ENCODE data around the gene PPP6R3.

Gene PPP6R3

DNA sequence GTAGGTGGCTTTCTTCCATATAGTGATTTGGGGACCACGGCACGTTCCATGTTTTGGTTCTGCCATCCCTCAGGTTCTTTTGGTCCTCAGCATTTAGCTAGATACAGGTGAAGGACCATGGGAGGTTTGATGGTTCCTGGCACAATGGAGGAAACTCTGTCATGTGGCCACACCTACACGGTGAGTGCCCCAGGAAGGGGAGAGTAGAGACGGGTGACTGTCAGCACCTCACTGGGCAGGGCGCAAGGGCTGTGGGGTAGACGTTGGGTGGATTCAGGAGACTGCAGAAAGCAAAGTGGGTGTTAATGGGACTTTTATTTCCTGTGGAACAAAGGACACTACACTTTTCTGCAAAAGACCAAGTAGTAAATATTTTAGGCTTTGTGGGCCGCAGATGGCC, 73.4 kb downstream of the PPP6R3 start (continued):
- TF ChIP-seq, protein P1, sequence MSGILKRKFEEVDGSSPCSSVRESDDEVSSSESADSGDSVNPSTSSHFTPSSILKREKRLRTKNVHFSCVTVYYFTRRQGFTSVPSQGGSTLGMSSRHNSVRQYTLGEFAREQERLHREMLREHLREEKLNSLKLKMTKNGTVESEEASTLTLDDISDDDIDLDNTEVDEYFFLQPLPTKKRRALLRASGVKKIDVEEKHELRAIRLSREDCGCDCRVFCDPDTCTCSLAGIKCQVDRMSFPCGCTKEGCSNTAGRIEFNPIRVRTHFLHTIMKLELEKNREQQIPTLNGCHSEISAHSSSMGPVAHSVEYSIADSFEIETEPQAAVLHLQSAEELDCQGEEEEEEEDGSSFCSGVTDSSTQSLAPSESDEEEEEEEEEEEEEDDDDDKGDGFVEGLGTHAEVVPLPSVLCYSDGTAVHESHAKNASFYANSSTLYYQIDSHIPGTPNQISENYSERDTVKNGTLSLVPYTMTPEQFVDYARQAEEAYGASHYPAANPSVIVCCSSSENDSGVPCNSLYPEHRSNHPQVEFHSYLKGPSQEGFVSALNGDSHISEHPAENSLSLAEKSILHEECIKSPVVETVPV (CRISPR knock-in tag; IDR thresholded peaks at IDR 0.05) = no peak
- TF ChIP-seq ZNF70 (CRISPR knock-in tag; IDR thresholded peaks at IDR 0.05) = no peak
- TF ChIP-seq, protein P2, sequence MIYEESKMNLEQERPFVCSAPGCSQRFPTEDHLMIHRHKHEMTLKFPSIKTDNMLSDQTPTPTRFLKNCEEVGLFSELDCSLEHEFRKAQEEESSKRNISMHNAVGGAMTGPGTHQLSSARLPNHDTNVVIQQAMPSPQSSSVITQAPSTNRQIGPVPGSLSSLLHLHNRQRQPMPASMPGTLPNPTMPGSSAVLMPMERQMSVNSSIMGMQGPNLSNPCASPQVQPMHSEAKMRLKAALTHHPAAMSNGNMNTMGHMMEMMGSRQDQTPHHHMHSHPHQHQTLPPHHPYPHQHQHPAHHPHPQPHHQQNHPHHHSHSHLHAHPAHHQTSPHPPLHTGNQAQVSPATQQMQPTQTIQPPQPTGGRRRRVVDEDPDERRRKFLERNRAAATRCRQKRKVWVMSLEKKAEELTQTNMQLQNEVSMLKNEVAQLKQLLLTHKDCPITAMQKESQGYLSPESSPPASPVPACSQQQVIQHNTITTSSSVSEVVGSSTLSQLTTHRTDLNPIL (CRISPR knock-in tag; IDR thresholded peaks at IDR 0.05; ENCODE audit: low read depth) = no peak
- no peak for TF ChIP-seq ISL1 (CRISPR knock-in tag; IDR thresholded peaks at IDR 0.05)

DNA sequence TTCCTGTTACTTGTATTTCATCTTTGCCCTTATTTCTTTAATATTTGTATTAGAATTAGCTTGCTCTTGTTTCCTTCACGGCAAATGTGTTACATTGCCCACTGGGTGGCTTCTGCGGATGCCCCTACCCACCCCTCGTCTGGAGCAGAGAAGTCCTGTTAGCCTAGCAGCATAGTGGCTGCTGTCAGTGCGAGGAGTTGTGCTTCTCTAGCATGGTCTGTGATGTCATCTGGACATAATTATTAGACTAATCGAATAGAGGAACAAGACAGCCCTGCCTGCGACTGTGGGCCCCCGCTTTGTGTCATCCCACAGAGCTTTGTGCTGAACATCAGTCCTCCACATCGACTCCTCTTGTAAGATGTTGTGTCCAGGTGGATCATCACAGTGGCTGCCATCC, 74.5 kb downstream of the PPP6R3 start:
- TF ChIP-seq, protein P3, sequence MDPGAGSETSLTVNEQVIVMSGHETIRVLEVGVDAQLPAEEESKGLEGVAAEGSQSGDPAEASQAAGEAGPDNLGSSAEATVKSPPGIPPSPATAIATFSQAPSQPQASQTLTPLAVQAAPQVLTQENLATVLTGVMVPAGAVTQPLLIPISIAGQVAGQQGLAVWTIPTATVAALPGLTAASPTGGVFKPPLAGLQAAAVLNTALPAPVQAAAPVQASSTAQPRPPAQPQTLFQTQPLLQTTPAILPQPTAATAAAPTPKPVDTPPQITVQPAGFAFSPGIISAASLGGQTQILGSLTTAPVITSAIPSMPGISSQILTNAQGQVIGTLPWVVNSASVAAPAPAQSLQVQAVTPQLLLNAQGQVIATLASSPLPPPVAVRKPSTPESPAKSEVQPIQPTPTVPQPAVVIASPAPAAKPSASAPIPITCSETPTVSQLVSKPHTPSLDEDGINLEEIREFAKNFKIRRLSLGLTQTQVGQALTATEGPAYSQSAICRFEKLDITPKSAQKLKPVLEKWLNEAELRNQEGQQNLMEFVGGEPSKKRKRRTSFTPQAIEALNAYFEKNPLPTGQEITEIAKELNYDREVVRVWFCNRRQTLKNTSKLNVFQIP (CRISPR knock-in tag; IDR thresholded peaks at IDR 0.05; ENCODE audit: borderline replicate concordance, low read depth) = no peak
- TF ChIP-seq ESRRG (CRISPR knock-in tag; IDR thresholded peaks at IDR 0.05) = no peak
- TF ChIP-seq ZNF565 (CRISPR knock-in tag; conservative IDR thresholded peaks at IDR 0.05; ENCODE audit: low read depth) = no peak
- no peak for TF ChIP-seq CSDC2 (CRISPR knock-in tag; IDR thresholded peaks at IDR 0.05)
- TF ChIP-seq ZNF8 (CRISPR knock-in tag; IDR thresholded peaks at IDR 0.05) = no peak
- TF ChIP-seq ZNF70 (CRISPR knock-in tag; IDR thresholded peaks at IDR 0.05) = no peak
- no peak for TF ChIP-seq ARNTL (CRISPR knock-in tag; IDR thresholded peaks at IDR 0.05; ENCODE audit: borderline replicate concordance, low read depth)
- TF ChIP-seq TCF4 (CRISPR knock-in tag; IDR thresholded peaks at IDR 0.05; ENCODE audit: borderline replicate concordance) = peak; percentile 63; the same call in 1 of the 2 replicates
- TF ChIP-seq ZFP30 (CRISPR knock-in tag; IDR thresholded peaks at IDR 0.05) = no peak

DNA sequence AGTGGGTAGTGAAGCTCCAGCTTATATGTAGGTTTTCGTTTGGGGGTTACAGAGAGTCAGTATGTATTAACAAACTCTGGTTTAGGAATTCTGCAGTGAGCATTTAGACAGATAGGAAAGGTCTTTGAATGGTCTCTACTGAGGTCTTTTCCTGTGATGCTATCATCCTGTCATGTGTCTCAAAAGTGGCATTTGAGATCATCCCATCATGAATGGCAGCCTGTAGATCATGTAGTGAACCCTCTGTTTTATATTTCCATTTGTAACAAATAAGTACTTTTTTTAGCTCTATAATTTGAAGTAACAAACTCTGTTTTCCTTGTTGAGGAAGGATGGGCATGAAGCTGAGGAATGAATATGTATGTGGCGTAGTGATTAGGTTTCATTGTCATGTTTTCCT, 76.2 kb downstream of the PPP6R3 start:
- ATAC-seq = no peak
- TF ChIP-seq TOX (CRISPR knock-in tag; IDR thresholded peaks at IDR 0.05; ENCODE audit: borderline replicate concordance) = no peak
- no peak for TF ChIP-seq OSR1 (CRISPR knock-in tag; IDR thresholded peaks at IDR 0.05)
- no peak for TF ChIP-seq PPARA (CRISPR knock-in tag; IDR thresholded peaks at IDR 0.05; ENCODE audit: borderline replicate concordance)
- TF ChIP-seq, protein P3 (CRISPR knock-in tag; IDR thresholded peaks at IDR 0.05; ENCODE audit: borderline replicate concordance, low read depth) = no peak
- no peak for TF ChIP-seq BACH2 (CRISPR knock-in tag; IDR thresholded peaks at IDR 0.05; ENCODE audit: borderline replicate concordance)
- no peak for TF ChIP-seq ZC3H10 (CRISPR knock-in tag; IDR thresholded peaks at IDR 0.05)
- TF ChIP-seq CSDC2 (CRISPR knock-in tag; IDR thresholded peaks at IDR 0.05) = no peak
- no peak for TF ChIP-seq TCF4 (CRISPR knock-in tag; IDR thresholded peaks at IDR 0.05; ENCODE audit: borderline replicate concordance)
- no peak for TF ChIP-seq ZNF8 (CRISPR knock-in tag; IDR thresholded peaks at IDR 0.05)
- TF ChIP-seq, protein P1 (CRISPR knock-in tag; IDR thresholded peaks at IDR 0.05) = no peak
- no peak for TF ChIP-seq ZNF565 (CRISPR knock-in tag; conservative IDR thresholded peaks at IDR 0.05; ENCODE audit: low read depth)
- no peak for TF ChIP-seq GLIS3 (CRISPR knock-in tag; IDR thresholded peaks at IDR 0.05)
- TF ChIP-seq ZFP30 (CRISPR knock-in tag; IDR thresholded peaks at IDR 0.05) = no peak
- no peak for TF ChIP-seq SNAI2 (CRISPR knock-in tag; IDR thresholded peaks at IDR 0.05)
- no peak for TF ChIP-seq RARB (CRISPR knock-in tag; IDR thresholded peaks at IDR 0.05)
- TF ChIP-seq ARNTL (CRISPR knock-in tag; IDR thresholded peaks at IDR 0.05; ENCODE audit: borderline replicate concordance, low read depth) = no peak
- TF ChIP-seq ESRRG (CRISPR knock-in tag; IDR thresholded peaks at IDR 0.05) = no peak
- TF ChIP-seq, protein P2 (CRISPR knock-in tag; IDR thresholded peaks at IDR 0.05; ENCODE audit: low read depth) = no peak
- TF ChIP-seq, protein P4, sequence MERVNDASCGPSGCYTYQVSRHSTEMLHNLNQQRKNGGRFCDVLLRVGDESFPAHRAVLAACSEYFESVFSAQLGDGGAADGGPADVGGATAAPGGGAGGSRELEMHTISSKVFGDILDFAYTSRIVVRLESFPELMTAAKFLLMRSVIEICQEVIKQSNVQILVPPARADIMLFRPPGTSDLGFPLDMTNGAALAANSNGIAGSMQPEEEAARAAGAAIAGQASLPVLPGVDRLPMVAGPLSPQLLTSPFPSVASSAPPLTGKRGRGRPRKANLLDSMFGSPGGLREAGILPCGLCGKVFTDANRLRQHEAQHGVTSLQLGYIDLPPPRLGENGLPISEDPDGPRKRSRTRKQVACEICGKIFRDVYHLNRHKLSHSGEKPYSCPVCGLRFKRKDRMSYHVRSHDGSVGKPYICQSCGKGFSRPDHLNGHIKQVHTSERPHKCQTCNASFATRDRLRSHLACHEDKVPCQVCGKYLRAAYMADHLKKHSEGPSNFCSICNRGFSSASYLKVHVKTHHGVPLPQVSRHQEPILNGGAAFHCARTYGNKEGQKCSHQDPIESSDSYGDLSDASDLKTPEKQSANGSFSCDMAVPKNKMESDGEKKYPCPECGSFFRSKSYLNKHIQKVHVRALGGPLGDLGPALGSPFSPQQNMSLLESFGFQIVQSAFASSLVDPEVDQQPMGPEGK (CRISPR knock-in tag; IDR thresholded peaks at IDR 0.05; ENCODE audit: borderline replicate concordance) = no peak
- no peak for TF ChIP-seq ZFP3 (CRISPR knock-in tag; IDR thresholded peaks at IDR 0.05)

More for the DNA sequence above, 74.5 kb downstream of the PPP6R3 start:
- peak; percentile 68 for ATAC-seq
